Measurements from ENCODE around the gene FAR1.
A peak's percentile ranks its signal among the peaks of the same experiment; 100 is the strongest.

FAR1 gene

GRCh38 chr11:13663631-13664071, 4.8 kb upstream of the FAR1 start:
- no peak for TF ChIP-seq POLR2A (IDR thresholded peaks at IDR 0.05; ENCODE audit: low read depth, low read length)
- no peak for FAIRE-seq
- peak; percentile 44 for DNase-seq (ENCODE audit: insufficient read length, low spot score)

DNA sequence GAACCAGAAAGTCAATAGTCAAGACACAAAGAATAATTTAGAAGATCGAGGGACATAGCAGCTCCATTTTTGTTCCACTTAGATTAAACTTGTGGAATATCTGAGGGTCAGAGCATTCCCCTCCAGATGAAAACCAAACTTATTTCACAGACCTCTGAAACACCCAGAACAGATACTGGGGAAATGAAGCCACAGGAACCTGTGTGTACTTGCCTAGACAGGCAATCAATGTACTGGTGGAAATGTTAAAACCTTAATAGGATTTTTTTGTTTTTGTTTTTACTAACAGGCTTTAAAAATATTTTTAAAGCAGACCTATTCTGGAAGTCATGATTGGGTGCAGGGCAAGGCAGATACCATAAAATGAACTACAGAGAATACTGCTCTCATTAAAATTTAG, 4.1 kb upstream of the FAR1 start:
- FAIRE-seq (no peak), DNase-seq (ENCODE audit: insufficient read length, low spot score) (no peak)
- TF ChIP-seq POLR2A (IDR thresholded peaks at IDR 0.05; ENCODE audit: low read depth, low read length), result no peak

DNA sequence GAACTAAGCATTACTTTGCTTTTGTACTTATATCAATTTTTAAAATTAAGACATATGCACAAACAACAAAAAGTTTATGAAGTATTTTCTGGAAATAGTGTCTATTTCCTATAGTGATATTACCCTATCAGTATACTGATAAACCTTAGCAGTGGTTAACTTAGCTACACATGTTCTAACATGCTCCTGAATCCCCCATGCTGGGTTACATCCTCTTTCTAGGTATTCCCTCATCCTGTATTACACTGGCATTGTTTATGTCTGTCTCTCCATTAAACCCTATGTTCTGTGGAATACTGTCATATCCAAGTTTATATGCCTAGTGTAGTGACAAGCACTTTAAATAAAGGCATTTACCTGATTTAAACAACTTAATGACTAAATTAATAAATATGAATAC, 1.8 kb upstream of the FAR1 start:
- no peak for FAIRE-seq
- no peak for DNase-seq (ENCODE audit: insufficient read length, low spot score)
- TF ChIP-seq POLR2A (IDR thresholded peaks at IDR 0.05; ENCODE audit: low read depth, low read length), result no peak

- no peak for FAIRE-seq
These were observed 1.2 kb upstream of the FAR1 start for GRCh38 chr11:13667245-13667644.

DNA sequence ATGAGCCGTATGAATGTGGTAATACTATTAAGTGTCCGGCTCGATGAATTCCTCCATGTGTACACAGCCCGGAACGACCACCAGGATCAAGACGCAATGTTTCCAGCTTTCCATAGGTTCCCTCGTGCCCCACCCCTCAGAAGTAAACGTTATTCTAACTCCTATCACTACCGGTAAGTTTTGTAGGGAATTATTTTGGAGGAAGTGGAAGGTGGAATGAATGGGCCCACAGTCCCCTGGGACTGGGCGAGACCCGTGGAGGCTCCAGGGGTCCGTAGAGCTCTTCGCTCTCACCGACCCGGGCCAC, 720 bp upstream of the FAR1 start:
- TF ChIP-seq POLR2A (IDR thresholded peaks at IDR 0.05; ENCODE audit: low read depth, low read length), result no peak
- no peak for FAIRE-seq
- DNase-seq (ENCODE audit: insufficient read length, low spot score), result no peak

More at GRCh38 chr11:13667245-13667644, 1.2 kb upstream of the FAR1 start:
- no peak for DNase-seq (ENCODE audit: insufficient read length, low spot score)
- TF ChIP-seq POLR2A (IDR thresholded peaks at IDR 0.05; ENCODE audit: low read depth, low read length), result no peak

DNA sequence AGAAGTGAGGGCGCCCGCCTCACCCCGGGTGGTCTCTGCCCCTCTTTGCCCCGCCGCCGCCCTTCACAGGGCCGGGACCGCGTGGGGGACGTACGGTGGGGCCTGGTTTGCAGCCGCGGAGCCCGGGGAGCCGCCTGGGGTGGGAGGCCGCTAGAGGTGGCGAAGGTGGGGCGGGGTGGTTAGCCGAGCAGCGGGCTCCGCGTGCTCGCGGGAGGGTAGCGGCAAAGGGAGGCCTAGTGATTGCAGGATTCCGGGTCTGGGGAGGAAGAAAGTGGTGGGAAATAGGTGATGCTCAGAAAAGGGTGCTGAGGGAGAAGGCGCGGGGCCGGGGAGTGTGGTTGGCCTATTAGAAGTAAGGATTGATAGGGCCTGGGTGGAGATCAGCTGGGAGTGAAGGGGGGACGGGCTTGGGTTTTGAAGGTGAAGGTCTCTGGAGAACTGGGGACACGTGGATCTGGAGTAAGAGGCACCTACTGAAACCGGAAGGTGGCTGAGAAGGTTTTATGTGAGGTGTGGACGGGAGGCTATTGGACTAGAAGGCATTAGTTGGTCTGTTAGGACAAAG, 571 bp downstream of the FAR1 start:
- FAIRE-seq, result no peak

DNA sequence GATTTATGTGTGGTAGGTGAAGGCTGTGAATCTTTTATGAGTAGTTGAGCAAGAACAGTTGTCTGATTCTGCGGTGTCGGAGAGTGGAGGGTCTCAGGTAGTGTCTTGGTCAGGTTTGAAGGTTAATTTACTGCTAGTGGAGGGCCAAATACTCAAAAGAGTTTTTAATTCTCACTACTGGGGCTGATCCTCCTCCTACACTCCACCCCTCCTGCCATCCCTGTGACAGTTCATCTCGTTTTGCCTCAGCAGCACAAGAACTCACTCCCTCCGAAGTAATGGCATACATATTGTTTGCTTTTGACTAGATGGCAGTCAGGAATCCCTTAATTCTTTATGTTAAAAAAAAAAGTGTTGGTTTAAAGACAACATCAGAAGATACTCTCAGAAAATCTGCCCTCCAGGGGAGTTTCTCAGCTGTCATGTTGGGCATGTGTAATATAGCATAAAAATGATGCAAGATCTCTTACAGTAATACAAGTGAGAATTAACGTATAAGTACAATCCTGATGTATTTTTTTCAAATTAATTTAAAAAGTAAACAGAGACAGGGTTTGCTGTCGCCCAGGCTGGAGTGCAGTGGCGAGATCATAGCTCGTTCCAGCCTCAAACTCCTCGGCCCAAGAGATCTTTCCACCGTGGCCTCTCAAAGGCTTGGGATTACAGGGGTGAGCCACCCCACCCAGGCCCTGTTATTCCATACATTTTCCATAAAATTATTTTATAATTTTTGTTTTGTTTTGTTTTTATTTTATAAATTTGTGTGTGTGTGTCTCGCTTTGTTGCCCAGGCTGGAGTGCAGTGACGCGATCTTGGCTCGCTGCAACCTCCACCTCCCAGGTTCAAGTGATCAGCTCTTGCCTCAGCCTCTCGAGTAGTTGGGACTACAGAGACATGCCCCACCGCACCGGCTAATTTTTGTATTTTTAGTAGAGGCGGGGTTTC, 1.3 kb downstream of the FAR1 start:
- FAIRE-seq (no peak), DNase-seq (ENCODE audit: insufficient read length, low spot score) (peak; percentile 12)
- no peak for TF ChIP-seq POLR2A (IDR thresholded peaks at IDR 0.05; ENCODE audit: low read depth, low read length)

More for the DNA sequence above, 571 bp downstream of the FAR1 start:
- TF ChIP-seq POLR2A (IDR thresholded peaks at IDR 0.05; ENCODE audit: low read depth, low read length), result no peak
- peak; percentile 27 for DNase-seq (ENCODE audit: insufficient read length, low spot score)

GRCh38 chr11:13672576-13673210, 4.2 kb downstream of the FAR1 start:
- FAIRE-seq, result no peak
- TF ChIP-seq POLR2A (IDR thresholded peaks at IDR 0.05; ENCODE audit: low read depth, low read length), result no peak
- DNase-seq (ENCODE audit: insufficient read length, low spot score), result no peak

DNA sequence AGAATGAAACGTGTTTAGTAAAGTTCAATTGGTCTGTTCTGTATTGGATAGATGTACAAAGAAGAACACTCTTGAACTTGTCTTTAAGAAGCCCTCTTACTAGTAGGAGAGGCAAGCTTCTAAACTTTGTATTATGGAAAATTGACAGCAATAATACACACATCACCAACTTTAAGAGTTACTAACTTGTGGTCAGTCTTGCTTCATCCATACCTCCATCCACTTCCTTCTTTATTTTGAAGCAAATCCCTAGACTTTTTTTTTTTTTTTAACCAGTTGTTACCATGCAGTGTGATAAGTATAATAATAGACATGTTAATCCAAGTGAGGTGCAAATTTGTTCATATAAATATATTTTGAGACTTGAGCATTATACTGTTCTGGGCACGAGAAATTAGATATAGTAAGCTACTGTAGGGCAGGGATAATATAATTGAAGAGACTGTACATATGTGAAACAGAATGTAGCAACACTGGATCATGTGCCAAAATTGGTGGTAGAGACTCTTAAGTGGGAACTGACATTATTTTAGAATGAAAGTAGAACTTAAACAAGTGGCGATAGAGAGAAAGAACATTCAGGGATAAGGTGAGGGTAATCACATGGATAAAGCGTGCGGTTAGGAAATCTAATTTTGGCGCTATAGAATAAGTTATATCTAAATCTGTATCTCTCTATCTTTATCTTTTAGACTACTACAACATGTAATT, 6.5 kb downstream of the FAR1 start:
- FAIRE-seq (no peak), DNase-seq (ENCODE audit: insufficient read length, low spot score) (no peak)
- TF ChIP-seq POLR2A (IDR thresholded peaks at IDR 0.05; ENCODE audit: low read depth, low read length), result no peak

DNA sequence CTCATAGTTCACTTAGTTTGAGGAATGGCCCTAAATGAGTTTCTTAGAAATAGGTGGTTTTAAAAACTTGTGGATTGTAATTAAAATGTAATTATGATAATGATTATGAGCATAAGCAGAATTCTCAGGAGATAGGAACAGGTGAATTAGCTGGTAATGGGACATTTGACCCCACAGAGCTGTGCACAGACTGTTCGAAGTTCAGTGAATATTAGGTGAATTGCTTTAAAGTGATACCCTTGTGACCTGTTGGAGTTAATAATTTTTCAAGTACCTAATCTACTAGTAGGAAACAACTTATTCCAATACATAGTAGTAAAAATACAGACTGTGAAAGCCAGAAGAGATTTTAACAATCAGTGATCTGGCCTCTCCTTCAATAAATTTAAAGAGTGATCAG, 8.1 kb downstream of the FAR1 start:
- DNase-seq (ENCODE audit: insufficient read length, low spot score), result no peak
- TF ChIP-seq POLR2A (IDR thresholded peaks at IDR 0.05; ENCODE audit: low read depth, low read length), result no peak
- FAIRE-seq, result no peak

- FAIRE-seq, result no peak
- TF ChIP-seq POLR2A (IDR thresholded peaks at IDR 0.05; ENCODE audit: low read depth, low read length), result no peak
- no peak for DNase-seq (ENCODE audit: insufficient read length, low spot score)
These were observed 11.3 kb downstream of the FAR1 start for GRCh38 chr11:13679768-13680167.

- no peak for FAIRE-seq
- DNase-seq (ENCODE audit: insufficient read length, low spot score), result no peak
- TF ChIP-seq POLR2A (IDR thresholded peaks at IDR 0.05; ENCODE audit: low read depth, low read length), result no peak
These were observed 12.2 kb downstream of the FAR1 start for GRCh38 chr11:13680501-13681264.

DNA sequence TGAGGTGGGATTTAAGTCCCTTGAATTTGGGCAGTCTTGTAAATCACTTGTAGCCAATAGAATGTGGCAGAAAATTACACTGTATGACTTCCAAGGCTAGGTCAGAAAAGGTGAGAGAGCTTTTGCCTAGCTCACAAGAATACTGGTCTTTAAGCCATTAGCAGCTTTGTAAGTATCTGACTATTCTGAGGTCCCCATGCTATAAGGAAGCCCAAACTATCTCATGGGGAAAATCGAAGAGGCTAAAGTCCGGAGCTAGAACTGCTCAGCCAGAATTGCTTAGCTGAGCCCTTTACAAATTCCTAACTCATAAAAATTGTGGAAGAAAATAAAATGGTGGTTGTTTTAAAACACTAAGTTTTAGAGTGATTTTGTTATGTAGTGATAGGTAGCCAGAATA, 13.0 kb downstream of the FAR1 start:
- DNase-seq (ENCODE audit: insufficient read length, low spot score), result no peak
- FAIRE-seq, result peak; percentile 45
- no peak for TF ChIP-seq POLR2A (IDR thresholded peaks at IDR 0.05; ENCODE audit: low read depth, low read length)

All from H54 (cell line).